Panc1 (cell line): ENCODE measurements around the gene MGMT.

ENCODE experiments used
- POLR2AphosphoS5 ChIP-seq: IDR thresholded peaks from 2 replicates; pipeline ENCODE4 v1.6.1; 2012; ENCODE audit warnings: mild to moderate bottlenecking, low read depth, low read length, moderate library complexity
- SIN3A ChIP-seq: IDR thresholded peaks from 2 replicates; pipeline ENCODE4 v1.6.1; 2012; ENCODE audit warnings: low read depth, mild to moderate bottlenecking, low read length, moderate library complexity, borderline replicate concordance; ENCODE audit not compliant: insufficient read depth
- TCF7L2 ChIP-seq: IDR thresholded peaks from 2 replicates; pipeline ENCODE4 v1.6.1; 2011; ENCODE audit warnings: mild to moderate bottlenecking, low read depth, low read length, inconsistent platforms
- TF ChIP-seq, protein P1 (sequence below): fragments of 450-650 bp; IDR thresholded peaks from 2 replicates; pipeline ENCODE4 v1.5.1; 2017; ENCODE audit warnings: mild to moderate bottlenecking
- TF ChIP-seq, protein P2 (sequence below), 2 experiments: IDR thresholded peaks; 2 replicates each; pipeline ENCODE4 v1.6.1; 2011 to 2012; ENCODE audit warnings: low read depth in 2 of 2, control low read depth in 1 of 2, low read length in 1 of 2, mild to moderate bottlenecking in 1 of 2, moderate library complexity in 1 of 2; ENCODE audit not compliant: insufficient read depth in 1 of 2

DNA sequence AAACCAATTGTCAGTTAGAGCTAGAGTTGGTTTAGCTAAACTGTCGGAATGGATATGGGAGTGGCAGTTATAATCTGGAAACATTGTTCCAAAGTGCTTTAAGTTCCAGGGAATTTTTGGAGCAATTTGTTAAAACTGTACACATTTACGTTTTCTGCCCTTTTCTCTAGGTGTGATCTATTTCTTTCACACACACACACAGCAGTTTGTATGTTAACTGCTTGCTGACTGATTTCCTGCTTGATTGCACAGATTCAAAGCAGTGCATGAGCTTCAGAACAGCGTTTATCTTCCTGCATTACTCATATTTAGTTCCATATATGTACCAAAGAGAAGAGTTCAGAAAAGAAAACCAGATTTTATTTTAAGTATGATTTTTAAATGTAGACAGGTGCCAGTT, 57.9 kb downstream of the MGMT start:
- TF ChIP-seq POLR2AphosphoS5 (no peak), SIN3A (no peak), TCF7L2 (no peak)
- TF ChIP-seq, protein P1, sequence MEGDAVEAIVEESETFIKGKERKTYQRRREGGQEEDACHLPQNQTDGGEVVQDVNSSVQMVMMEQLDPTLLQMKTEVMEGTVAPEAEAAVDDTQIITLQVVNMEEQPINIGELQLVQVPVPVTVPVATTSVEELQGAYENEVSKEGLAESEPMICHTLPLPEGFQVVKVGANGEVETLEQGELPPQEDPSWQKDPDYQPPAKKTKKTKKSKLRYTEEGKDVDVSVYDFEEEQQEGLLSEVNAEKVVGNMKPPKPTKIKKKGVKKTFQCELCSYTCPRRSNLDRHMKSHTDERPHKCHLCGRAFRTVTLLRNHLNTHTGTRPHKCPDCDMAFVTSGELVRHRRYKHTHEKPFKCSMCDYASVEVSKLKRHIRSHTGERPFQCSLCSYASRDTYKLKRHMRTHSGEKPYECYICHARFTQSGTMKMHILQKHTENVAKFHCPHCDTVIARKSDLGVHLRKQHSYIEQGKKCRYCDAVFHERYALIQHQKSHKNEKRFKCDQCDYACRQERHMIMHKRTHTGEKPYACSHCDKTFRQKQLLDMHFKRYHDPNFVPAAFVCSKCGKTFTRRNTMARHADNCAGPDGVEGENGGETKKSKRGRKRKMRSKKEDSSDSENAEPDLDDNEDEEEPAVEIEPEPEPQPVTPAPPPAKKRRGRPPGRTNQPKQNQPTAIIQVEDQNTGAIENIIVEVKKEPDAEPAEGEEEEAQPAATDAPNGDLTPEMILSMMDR = no peak
- TF ChIP-seq, protein P2, sequence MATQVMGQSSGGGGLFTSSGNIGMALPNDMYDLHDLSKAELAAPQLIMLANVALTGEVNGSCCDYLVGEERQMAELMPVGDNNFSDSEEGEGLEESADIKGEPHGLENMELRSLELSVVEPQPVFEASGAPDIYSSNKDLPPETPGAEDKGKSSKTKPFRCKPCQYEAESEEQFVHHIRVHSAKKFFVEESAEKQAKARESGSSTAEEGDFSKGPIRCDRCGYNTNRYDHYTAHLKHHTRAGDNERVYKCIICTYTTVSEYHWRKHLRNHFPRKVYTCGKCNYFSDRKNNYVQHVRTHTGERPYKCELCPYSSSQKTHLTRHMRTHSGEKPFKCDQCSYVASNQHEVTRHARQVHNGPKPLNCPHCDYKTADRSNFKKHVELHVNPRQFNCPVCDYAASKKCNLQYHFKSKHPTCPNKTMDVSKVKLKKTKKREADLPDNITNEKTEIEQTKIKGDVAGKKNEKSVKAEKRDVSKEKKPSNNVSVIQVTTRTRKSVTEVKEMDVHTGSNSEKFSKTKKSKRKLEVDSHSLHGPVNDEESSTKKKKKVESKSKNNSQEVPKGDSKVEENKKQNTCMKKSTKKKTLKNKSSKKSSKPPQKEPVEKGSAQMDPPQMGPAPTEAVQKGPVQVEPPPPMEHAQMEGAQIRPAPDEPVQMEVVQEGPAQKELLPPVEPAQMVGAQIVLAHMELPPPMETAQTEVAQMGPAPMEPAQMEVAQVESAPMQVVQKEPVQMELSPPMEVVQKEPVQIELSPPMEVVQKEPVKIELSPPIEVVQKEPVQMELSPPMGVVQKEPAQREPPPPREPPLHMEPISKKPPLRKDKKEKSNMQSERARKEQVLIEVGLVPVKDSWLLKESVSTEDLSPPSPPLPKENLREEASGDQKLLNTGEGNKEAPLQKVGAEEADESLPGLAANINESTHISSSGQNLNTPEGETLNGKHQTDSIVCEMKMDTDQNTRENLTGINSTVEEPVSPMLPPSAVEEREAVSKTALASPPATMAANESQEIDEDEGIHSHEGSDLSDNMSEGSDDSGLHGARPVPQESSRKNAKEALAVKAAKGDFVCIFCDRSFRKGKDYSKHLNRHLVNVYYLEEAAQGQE (IDR thresholded peaks at IDR 0.05; ENCODE audit: insufficient read depth in 1 of 2, low read depth in 2 of 2, low read length in 1 of 2) = no peak
